ENCODE measurements around the gene PHF19. TPM values are rescaled to one million over a fixed set of nuclear protein-coding genes. Genes with fewer than 3 reads are reported as not detected.

PHF19 gene
- polyA plus RNA-seq, 1 donor from 2014 or later = 4.9 TPM

- Histone ChIP-seq H3K9me3 (ENCODE audit: low read length) (no peaks in the 10 kb centered on the region), H3K36me3 (ENCODE audit: insufficient read depth, low read length) (no peaks in the 10 kb centered on the region), H3K9ac (ENCODE audit: low read length) (no peak overlapping the region), H2AFZ (ENCODE audit: low read depth, low read length) (no peak overlapping the region), H3K27me3 (ENCODE audit: insufficient read depth, low read depth, low read length) (no peaks in the 10 kb centered on the region), H3F3A (ENCODE audit: insufficient read depth, low read length, poor library complexity, severe bottlenecking) (no peaks in the 10 kb centered on the region), H3K27ac (ENCODE audit: low read length) (no peak overlapping the region), H3K4me2 (ENCODE audit: low read length) (no peak overlapping the region), H4K20me1 (ENCODE audit: insufficient read depth) (no peaks in the 10 kb centered on the region), H3K4me3 (ENCODE audit: low read length) (no peak overlapping the region), H3K79me2 (replicated peaks; ENCODE audit: insufficient read depth, low read length) (no peaks in the 10 kb centered on the region), H3K9me2 (ENCODE audit: insufficient read depth, low read length) (no peaks in the 10 kb centered on the region)
- no peak for TF ChIP-seq POLR2AphosphoS5 (IDR thresholded peaks at IDR 0.05)
- TF ChIP-seq CTCF (IDR thresholded peaks at IDR 0.05; ENCODE audit: poor library complexity, severe bottlenecking) = no peak
- no peak for TF ChIP-seq MXI1 (conservative IDR thresholded peaks at IDR 0.05; ENCODE audit: poor library complexity, severe bottlenecking)
- TF ChIP-seq SMC3 (conservative IDR thresholded peaks at IDR 0.05; ENCODE audit: poor library complexity) = no peak
- no peak for TF ChIP-seq EZH2 (IDR thresholded peaks at IDR 0.05; ENCODE audit: borderline replicate concordance, insufficient read depth, low read length, poor library complexity, severe bottlenecking)
- TF ChIP-seq REST (IDR thresholded peaks at IDR 0.05; ENCODE audit: borderline replicate concordance) = no peak
- TF ChIP-seq RAD21 (conservative IDR thresholded peaks at IDR 0.05) = no peak
- TF ChIP-seq EP300 (conservative IDR thresholded peaks at IDR 0.05; ENCODE audit: poor library complexity, severe bottlenecking) = no peak
- no peak for TF ChIP-seq TAF1 (IDR thresholded peaks at IDR 0.05; ENCODE audit: low read depth)
Observed at GRCh38 chr9:120853198-120853597, 23.8 kb downstream of the PHF19 start.

GRCh38 chr9:120852240-120853010 is 24.6 kb downstream of the PHF19 start:
- Histone ChIP-seq H3K27me3 (ENCODE audit: insufficient read depth, low read depth, low read length) (no peaks in the 10 kb centered on the region), H3K79me2 (replicated peaks; ENCODE audit: insufficient read depth, low read length) (no peaks in the 10 kb centered on the region), H3K27ac (ENCODE audit: low read length) (no peak overlapping the region), H3K9me3 (ENCODE audit: low read length) (no peaks in the 10 kb centered on the region), H3K4me2 (ENCODE audit: low read length) (no peak overlapping the region), H3F3A (ENCODE audit: insufficient read depth, low read length, poor library complexity, severe bottlenecking) (no peaks in the 10 kb centered on the region), H4K20me1 (ENCODE audit: insufficient read depth) (no peaks in the 10 kb centered on the region), H3K9ac (ENCODE audit: low read length) (no peak overlapping the region), H3K9me2 (ENCODE audit: insufficient read depth, low read length) (no peaks in the 10 kb centered on the region), H3K36me3 (ENCODE audit: insufficient read depth, low read length) (no peaks in the 10 kb centered on the region), H2AFZ (ENCODE audit: low read depth, low read length) (no peak overlapping the region), H3K4me3 (ENCODE audit: low read length) (no peak overlapping the region)
- no peak for TF ChIP-seq MXI1 (conservative IDR thresholded peaks at IDR 0.05; ENCODE audit: poor library complexity, severe bottlenecking)
- TF ChIP-seq CTCF (IDR thresholded peaks at IDR 0.05; ENCODE audit: poor library complexity, severe bottlenecking) = no peak
- TF ChIP-seq POLR2AphosphoS5 (IDR thresholded peaks at IDR 0.05) = no peak

All from neural cell (in vitro differentiated cells).